ENCODE measurements around the gene SIX5. TPM values are rescaled to one million over a fixed set of nuclear protein-coding genes. Genes with fewer than 3 reads are reported as not detected.

The SIX5 gene
- total and polyA plus RNA-seq, 2 experiments from 2014 or later: 40.4 to 78.8 TPM

- TF ChIP-seq CTCF (IDR thresholded peaks at IDR 0.05; ENCODE audit: low read depth, low read length): no peak
- Histone ChIP-seq H3K9me3 (ENCODE audit: low read depth) (no peaks in the 10 kb centered on the region), H3K27ac (peak overlapping the region; percentile 48), H3K4me1 (ENCODE audit: low read depth) (peaks cover 4% of the 10 kb centered on the region), H3K36me3 (peaks cover 30% of the 10 kb centered on the region), H3K4me3 (no peak overlapping the region), H3K27me3 (no peaks in the 10 kb centered on the region)
- no peak for DNase-seq (ENCODE audit: low read depth in 1 of 2, low spot score in 1 of 2)
Measured at GRCh38 chr19:45772130-45772840, 3.2 kb upstream of the SIX5 start.

- no peaks in the 10 kb centered on the region for H3K9me3 ChIP-seq (ENCODE audit: low read depth)
- TF ChIP-seq CTCF (IDR thresholded peaks at IDR 0.05; ENCODE audit: low read depth, low read length): no peak
- H3K4me3 ChIP-seq: no peak overlapping the region
- peaks cover 9% of the 10 kb centered on the region for H3K4me1 ChIP-seq (ENCODE audit: low read depth)
- peaks cover 22% of the 10 kb centered on the region for H3K36me3 ChIP-seq
- no peak for DNase-seq (ENCODE audit: low read depth in 1 of 2, low spot score in 1 of 2)
- no peaks in the 10 kb centered on the region for H3K27me3 ChIP-seq
- peak overlapping the region; percentile 81 for H3K27ac ChIP-seq
Measured at GRCh38 chr19:45771311-45771933, 2.4 kb upstream of the SIX5 start.

GRCh38 chr19:45770192-45771101, 1.4 kb upstream of the SIX5 start:
- peak; percentile 98 to 99 for DNase-seq (ENCODE audit: low read depth in 1 of 2, low spot score in 1 of 2)
- peak overlapping the region; percentile 96 for H3K27ac ChIP-seq
- H3K36me3 ChIP-seq: peaks cover 20% of the 10 kb centered on the region
- no peaks in the 10 kb centered on the region for H3K27me3 ChIP-seq
- H3K4me3 ChIP-seq: peak overlapping the region; percentile 44
- peak; percentile 85 for TF ChIP-seq CTCF (IDR thresholded peaks at IDR 0.05; ENCODE audit: low read depth, low read length)
- H3K4me1 ChIP-seq (ENCODE audit: low read depth): peaks cover 19% of the 10 kb centered on the region
- no peaks in the 10 kb centered on the region for H3K9me3 ChIP-seq (ENCODE audit: low read depth)

GRCh38 chr19:45769821-45770191, 754 bp upstream of the SIX5 start:
- Histone ChIP-seq H3K27ac (peak overlapping the region; percentile 96), H3K27me3 (no peaks in the 10 kb centered on the region), H3K36me3 (peaks cover 19% of the 10 kb centered on the region), H3K9me3 (ENCODE audit: low read depth) (no peaks in the 10 kb centered on the region), H3K4me3 (peak overlapping the region; percentile 44), H3K4me1 (ENCODE audit: low read depth) (peaks cover 26% of the 10 kb centered on the region)
- TF ChIP-seq CTCF (IDR thresholded peaks at IDR 0.05; ENCODE audit: low read depth, low read length): no peak
- DNase-seq (ENCODE audit: low read depth in 1 of 2, low spot score in 1 of 2): no peak

GRCh38 chr19:45768655-45768983, 433 bp downstream of the SIX5 start:
- no peaks in the 10 kb centered on the region for H3K27me3 ChIP-seq
- DNase-seq (ENCODE audit: low read depth in 1 of 2, low spot score in 1 of 2): peak; percentile 52 to 64
- H3K36me3 ChIP-seq: peaks cover 14% of the 10 kb centered on the region
- peak overlapping the region; percentile 59 for H3K4me3 ChIP-seq
- TF ChIP-seq CTCF (IDR thresholded peaks at IDR 0.05; ENCODE audit: low read depth, low read length): no peak
- H3K27ac ChIP-seq: peak overlapping the region; percentile 98
- peaks cover 38% of the 10 kb centered on the region for H3K4me1 ChIP-seq (ENCODE audit: low read depth)
- no peaks in the 10 kb centered on the region for H3K9me3 ChIP-seq (ENCODE audit: low read depth)

All from cardiac muscle cell (in vitro differentiated cells and primary cell).